Neural crest cell (in vitro differentiated cells): Measurements from ENCODE around the gene HHATL. TPM values are rescaled to one million over a fixed set of nuclear protein-coding genes. Genes with fewer than 3 reads are reported as not detected.
A peak's percentile ranks its signal among the peaks of the same experiment; 100 is the strongest.

Experiments used
- DNase-seq: peaks from one replicate; pipeline ENCODE4 v3.0.0; 2021; ENCODE audit warnings: low read depth, mixed read lengths, low spot score
- H3K27ac Mint-ChIP-seq: one replicate; pipeline ENCODE4 v1.8.0; 2021; ENCODE audit warnings: mild to moderate bottlenecking, mixed read lengths; ENCODE audit not compliant: unreplicated experiment
- H3K27me3 Mint-ChIP-seq: 2 replicates; pipeline ENCODE4 v1.8.0; 2021; ENCODE audit warnings: low read depth, mild to moderate bottlenecking, mixed read lengths
- H3K36me3 Mint-ChIP-seq: 2 replicates; pipeline ENCODE4 v1.8.0; 2021; ENCODE audit warnings: low read depth, mild to moderate bottlenecking, mixed read lengths
- H3K4me1 Mint-ChIP-seq: 2 replicates; pipeline ENCODE4 v1.8.0; 2021; ENCODE audit warnings: mixed read lengths
- H3K4me3 Mint-ChIP-seq: one replicate; pipeline ENCODE4 v1.8.0; 2021; ENCODE audit warnings: mild to moderate bottlenecking, mixed read lengths
- H3K9me3 Mint-ChIP-seq: 2 replicates; pipeline ENCODE4 v1.8.0; 2021; ENCODE audit warnings: mixed read lengths
- CTCF ChIP-seq: fragments of 200-600 bp; sonication (generic); conservative IDR thresholded peaks from 2 replicates; pipeline ENCODE4 v1.5.0; 2021; ENCODE audit warnings: antibody characterized with exemption, mild to moderate bottlenecking
- total RNA-seq: library from RNA; stranded (reverse); gene quantifications from 2 replicates; pipeline ENCODE4 v1.2.1, GENCODE V29; 2021

The HHATL gene
- total RNA-seq, 1 donor from 2014 or later, result not detected

- H3K4me1 Mint-ChIP-seq, result no peaks in the 10 kb centered on the region
- TF ChIP-seq CTCF, result no peak
- H3K27ac Mint-ChIP-seq, result no peak overlapping the region
- DNase-seq, result no peak
- H3K9me3 Mint-ChIP-seq, result peaks cover 2% of the 10 kb centered on the region
- H3K4me3 Mint-ChIP-seq, result no peak overlapping the region
- H3K27me3 Mint-ChIP-seq, result peaks cover 6% of the 10 kb centered on the region
- H3K36me3 Mint-ChIP-seq, result no peaks in the 10 kb centered on the region
Observed at GRCh38 chr3:42670670-42671069, 31.9 kb downstream of the HHATL start.

GRCh38 chr3:42670051-42670576 lies 32.5 kb downstream of the HHATL start:
- DNase-seq, result no peak
- no peak overlapping the region for H3K27ac Mint-ChIP-seq
- no peaks in the 10 kb centered on the region for H3K36me3 Mint-ChIP-seq
- TF ChIP-seq CTCF, result no peak
- H3K9me3 Mint-ChIP-seq, result peaks cover 2% of the 10 kb centered on the region
- no peak overlapping the region for H3K4me3 Mint-ChIP-seq
- H3K27me3 Mint-ChIP-seq, result peaks cover 5% of the 10 kb centered on the region
- H3K4me1 Mint-ChIP-seq, result no peaks in the 10 kb centered on the region

DNA sequence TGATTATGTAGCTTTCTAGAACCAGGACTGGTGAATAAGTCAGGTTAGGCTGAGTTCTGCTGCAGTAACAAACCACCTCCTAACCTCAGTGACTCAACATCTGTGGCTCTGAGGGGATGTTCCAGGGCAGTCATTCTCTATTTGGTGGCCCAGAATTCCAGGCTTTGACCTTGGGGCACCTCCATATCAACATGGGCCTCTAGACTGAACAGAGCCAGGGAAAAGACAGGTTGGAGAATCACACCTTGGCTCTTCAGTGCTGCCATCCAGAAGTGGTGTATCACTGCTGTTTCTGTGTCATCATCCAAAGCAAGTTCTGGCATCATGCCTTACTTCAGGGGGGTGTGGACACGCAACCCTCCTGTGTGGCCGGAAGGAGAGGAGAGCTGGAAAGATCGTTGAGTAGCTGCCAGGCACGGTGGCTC lies 33.8 kb downstream of the HHATL start:
- DNase-seq, result no peak
- Mint-ChIP-seq H3K36me3 (no peaks in the 10 kb centered on the region), H3K27me3 (peaks cover 3% of the 10 kb centered on the region), H3K9me3 (peaks cover 2% of the 10 kb centered on the region), H3K4me3 (no peak overlapping the region), H3K27ac (no peak overlapping the region), H3K4me1 (no peaks in the 10 kb centered on the region)
- no peak for TF ChIP-seq CTCF

DNA sequence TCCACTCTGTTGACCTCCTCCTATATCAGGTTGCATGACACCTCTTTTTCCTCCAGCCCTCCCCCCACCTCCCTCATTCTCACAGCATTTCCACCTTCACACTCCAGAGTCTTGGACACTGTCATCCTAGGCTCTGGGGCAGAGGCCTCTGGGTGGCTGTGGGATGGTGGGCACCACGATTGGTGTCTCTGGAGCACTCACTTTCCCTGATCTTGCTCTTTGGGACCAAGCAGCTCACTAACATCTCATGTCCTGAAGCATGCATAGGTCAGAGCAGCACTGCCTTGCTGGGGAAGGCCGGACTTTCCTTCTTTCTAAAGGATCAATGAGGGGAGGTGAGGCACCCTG lies 34.2 kb downstream of the HHATL start:
- TF ChIP-seq CTCF, result no peak
- peaks cover 3% of the 10 kb centered on the region for H3K27me3 Mint-ChIP-seq
- H3K27ac Mint-ChIP-seq, result no peak overlapping the region
- DNase-seq, result no peak
- no peaks in the 10 kb centered on the region for H3K36me3 Mint-ChIP-seq
- H3K4me1 Mint-ChIP-seq, result no peaks in the 10 kb centered on the region
- H3K9me3 Mint-ChIP-seq, result peaks cover 2% of the 10 kb centered on the region
- H3K4me3 Mint-ChIP-seq, result no peak overlapping the region

- Mint-ChIP-seq H3K36me3 (no peaks in the 10 kb centered on the region), H3K4me3 (no peak overlapping the region), H3K4me1 (no peaks in the 10 kb centered on the region), H3K27ac (peak overlapping the region; percentile 81), H3K27me3 (peaks cover 3% of the 10 kb centered on the region), H3K9me3 (peaks cover 2% of the 10 kb centered on the region)
- no peak for DNase-seq
- no peak for TF ChIP-seq CTCF
Observed at GRCh38 chr3:42667523-42668412, 34.8 kb downstream of the HHATL start.
